GM18861 (cell line): ENCODE results near the gene TIMP2.
"Not testable (repeated sequence)": the region's sequence is repeated elsewhere in the genome, so short reads cannot be mapped to it uniquely, and the experiment has no call there.

Experiments
- ATAC-seq: cut with Tn5 transposase; IDR thresholded peaks from one replicate; pipeline ENCODE4 v1.9.1; 2021; ENCODE audit not compliant: unreplicated experiment

Gene TIMP2

DNA sequence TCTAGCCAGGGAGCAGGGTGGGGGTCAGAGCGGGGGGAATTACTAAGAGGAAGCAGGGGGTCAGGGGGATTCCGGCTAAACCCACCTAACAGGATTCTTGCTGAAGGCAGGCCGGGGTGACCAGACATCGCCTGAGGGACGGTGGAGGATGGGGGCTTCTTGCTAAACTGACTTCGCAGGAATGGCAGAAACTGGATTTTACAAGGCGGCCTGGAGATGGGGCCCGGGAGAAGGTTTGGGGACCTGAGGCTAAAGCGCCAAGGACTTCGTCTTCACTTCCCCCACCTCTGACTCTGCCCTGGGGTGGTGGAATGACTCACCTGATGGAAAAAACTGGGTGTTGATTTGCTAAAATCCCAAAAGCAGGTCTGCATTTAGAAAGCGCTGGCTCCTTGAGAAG is 31.1 kb upstream of the TIMP2 start:
- no peak for ATAC-seq

- ATAC-seq = no peak
Measured at GRCh38 chr17:78954684-78955083, 29.5 kb upstream of the TIMP2 start.

DNA sequence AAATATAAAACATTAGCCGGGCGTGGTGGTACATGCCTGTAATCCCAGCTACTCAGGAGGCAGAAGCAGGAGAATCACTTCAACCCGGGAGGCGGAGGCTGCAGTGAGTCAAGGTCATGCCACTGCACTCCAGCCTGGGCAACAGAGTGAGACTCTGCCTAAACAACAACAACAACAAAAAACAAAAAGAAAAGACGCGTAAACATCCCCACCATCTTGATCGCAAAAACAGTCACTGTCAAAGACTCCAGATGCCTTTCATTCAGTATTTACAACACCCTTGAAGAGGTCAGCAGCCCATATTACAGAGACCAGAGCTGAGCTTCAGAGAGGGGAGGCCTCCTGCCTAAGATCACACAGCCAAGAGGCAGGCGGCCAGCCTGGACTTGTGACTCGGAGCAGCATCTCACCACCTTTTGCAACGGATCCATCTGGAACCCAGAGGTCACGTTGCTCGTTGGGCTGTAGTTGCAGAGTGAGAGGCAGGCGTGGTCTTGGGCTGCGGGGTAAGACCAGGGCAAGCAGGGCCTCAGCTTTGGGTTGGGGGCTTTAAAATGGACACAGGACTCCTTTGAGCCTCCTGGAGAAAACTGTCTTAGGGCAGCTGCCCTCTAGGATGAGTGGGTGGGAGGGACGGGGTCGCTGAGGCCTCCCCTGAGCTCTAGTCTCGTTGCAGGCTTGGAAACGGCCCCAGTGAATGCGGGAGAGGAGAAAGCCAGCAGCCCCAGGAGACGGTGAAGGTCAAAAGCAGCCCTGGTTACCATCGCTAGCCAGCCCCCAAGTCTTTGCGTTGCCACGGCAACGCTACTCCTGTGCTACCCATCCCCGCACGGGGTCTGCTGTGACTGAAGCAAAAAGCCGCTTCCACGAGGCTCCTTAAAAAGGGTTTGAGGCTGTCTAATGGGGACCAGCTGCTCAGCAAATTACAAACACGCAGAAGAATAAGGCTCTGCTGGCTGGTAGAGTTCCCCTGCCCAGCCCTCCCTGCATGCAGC is 28.5 kb upstream of the TIMP2 start:
- ATAC-seq = no peak

DNA sequence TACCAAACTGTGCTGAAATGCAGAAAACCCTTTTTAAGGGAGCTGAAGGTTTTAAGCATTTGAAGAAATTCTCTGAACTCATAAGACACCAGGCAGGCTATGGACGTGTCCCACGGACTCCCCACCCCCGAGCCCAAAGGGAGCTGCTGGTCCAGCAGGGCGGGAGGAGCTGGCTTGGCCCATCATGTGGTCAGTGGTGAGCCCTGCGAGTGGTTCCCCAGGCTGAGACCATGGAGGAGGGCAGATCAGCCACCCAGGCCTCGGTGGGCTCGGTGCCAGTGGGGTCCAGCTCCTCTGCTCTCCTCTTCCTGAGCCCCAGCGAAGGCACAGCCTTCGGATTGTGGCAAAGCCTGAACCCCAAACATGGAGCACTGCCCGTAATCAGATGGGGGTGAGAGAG is 27.5 kb upstream of the TIMP2 start:
- ATAC-seq = no peak

- ATAC-seq = no peak
Measured at GRCh38 chr17:78951967-78952551, 26.9 kb upstream of the TIMP2 start.

- ATAC-seq = no peak
Measured at GRCh38 chr17:78950870-78951269, 25.7 kb upstream of the TIMP2 start.

GRCh38 chr17:78947235-78948149 is 22.3 kb upstream of the TIMP2 start:
- ATAC-seq = no peak

DNA sequence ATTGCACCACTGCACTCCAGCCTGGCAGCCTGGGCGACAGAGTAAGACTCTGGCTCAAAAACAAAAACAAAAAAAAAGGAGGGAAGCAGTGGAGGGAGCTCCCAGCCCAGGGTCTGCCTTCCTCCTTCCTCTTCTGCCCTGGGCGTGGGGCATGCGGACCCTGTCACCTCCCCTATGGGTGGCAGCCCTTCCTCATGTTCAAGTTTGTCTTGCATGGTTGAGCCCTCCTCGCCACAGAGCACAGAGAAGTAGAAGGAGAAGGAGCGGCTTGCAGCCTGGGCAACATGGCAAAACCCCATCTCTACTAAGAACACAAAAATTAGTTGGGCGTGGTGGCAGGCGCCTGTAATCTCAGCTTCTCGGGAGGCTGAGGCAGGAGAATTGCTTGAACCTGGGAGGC is 21.4 kb upstream of the TIMP2 start:
- ATAC-seq = no peak

DNA sequence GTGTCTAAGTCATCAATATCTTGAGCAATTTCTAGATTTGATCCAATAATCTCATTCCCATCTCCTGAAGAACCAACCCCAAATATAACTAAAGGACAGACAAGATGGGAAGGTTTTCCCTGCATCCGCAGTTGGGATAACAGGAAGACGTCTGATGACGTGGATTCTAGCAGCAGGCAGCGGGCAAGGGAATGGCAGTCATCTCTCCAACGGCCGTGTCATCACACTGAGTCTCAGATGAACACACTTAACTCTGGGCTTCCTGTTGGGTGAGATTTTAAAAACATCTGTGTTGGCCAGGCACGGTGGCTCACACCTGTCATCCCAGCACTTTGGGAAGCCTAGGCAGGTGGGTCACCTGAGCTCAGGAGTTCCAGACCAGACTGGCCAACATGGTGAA is 20.9 kb upstream of the TIMP2 start:
- no peak for ATAC-seq

DNA sequence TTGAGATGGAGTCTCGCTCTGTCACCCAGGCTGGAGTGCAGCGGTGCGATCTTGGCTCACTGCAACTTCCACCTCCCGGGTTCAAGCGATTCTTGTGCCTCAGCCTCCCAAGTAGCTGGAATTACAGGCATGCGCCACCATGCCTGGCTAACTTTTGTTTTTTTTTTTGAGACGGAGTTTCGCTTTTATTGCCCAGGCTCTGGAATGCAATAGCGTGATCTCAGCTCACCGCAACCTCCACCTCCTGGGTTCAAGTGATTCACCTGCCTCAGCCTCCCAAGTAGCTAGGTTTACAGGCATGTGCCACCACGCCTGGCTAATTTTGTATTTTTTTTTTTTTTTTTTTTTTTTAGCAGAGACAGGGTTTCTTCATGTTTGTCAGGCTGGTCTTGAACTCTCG is 20.3 kb upstream of the TIMP2 start:
- ATAC-seq = not testable (repeated sequence)

DNA sequence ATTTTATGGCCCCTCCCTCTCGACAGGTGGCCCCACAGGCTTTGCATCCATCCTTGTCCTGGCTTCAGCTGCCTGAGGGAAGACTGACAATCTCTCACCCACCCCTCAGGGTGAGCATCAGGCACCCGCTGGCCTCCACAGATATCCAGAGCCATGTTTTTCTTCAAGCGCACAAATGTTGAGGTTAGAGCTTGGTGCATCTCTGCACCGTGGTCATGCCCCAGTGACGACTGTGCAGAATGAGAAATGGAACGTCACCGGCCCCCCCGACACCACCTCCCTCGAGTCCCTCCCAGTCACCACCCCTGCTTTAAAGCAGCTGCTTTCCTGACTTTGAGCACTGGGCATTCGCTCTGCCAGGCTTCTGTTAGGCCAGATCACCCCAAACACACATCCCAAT is 19.8 kb upstream of the TIMP2 start:
- ATAC-seq = no peak

- no peak for ATAC-seq
Measured at GRCh38 chr17:78944026-78944425, 18.8 kb upstream of the TIMP2 start.

GRCh38 chr17:78940708-78941107 is 15.5 kb upstream of the TIMP2 start:
- no peak for ATAC-seq

DNA sequence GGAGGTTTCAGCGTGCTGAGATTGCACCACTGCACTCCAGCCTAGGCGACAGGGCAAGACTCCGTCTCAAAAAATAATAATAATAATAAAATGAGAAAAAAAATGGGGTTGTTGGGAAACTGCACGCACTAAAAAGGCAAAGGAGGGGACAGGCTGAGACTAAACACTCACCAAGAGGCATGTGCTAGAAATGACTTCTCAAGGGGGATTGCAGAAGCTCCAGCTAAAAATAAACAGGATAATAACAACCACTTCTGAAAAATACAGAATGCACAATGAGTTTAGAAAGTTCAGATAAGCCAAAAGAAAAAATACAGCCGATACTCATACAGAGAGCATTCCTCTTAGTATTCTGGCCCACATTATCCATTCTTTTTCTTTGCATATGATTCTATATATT is 15.1 kb upstream of the TIMP2 start:
- no peak for ATAC-seq

DNA sequence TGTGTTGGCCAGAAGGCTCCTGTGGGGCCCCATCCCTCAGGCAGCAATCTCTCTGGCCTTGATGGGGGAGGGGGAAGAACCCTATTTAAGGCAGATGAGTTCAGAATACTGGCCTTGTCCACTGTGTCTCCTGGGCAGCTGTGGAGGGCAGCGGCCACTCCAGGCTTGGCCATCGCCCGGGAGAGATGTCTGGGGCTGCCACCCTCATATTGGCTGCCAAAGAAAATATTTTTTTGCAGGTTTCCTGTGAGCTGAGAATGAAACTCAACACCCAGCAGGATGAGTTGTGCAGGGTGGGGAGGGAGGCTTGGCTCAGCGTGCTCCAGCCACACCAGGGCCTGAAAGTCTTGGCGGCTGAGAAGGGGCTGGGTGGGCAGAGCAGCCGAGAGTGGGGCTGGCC is 14.4 kb upstream of the TIMP2 start:
- no peak for ATAC-seq

DNA sequence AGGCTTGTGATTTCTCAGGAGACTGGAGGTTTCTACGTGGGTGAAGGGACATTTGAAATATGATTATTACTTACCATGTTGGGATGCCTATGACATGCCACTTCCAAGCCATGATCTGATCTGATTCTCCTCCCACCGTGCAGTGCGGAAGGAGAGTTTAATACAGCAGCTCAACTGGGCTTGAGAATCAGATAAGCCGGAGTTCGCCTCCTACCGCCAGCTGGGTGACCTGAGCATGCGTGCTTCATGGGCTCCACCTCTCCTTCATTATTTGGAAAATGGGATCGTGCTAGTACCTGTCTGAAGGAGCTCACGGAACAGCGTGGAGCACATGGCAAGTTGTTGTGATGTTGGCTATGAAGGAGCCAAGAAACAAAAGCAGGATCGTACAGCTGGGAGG is 12.4 kb upstream of the TIMP2 start:
- ATAC-seq = no peak

- no peak for ATAC-seq
Measured at GRCh38 chr17:78935419-78936323, 10.5 kb upstream of the TIMP2 start.

DNA sequence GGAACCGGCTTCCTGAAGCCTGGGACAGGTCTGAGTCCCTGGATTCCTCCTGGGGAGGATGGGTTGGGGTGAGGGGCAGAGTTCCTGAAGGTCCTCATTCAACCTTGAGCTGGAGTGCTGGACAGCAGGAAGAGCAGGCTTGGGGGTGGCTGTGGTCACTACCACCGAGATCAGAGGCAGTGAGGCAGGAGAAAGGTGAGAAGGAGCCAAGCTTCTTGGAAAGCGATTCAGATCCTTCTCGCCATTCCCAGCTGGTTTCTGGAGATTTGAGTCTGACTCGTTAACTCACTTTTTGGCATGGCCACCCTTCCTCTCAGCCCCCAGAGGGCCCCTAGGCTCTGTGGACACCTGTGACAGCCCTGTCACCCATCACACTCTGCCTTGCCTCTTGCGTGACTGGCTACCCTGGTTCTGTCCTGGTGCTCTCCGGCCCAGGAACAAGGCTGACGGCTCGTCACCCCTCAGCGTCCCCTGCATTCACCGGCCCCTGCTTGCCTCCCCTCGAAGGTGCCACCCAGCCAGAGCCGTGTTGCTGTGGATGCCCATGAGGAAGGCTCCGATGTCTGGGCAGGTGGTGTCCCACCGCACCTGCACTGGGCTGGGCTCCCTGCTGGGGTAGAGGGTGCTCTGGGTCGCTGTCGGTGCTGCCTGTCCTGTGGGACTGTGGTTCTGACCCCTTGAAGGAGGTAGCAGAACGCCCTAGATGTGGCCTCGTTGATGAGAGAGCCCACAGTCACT is 9.7 kb upstream of the TIMP2 start:
- no peak for ATAC-seq

GRCh38 chr17:78933959-78934568 is 8.9 kb upstream of the TIMP2 start:
- no peak for ATAC-seq
